Loucy (cell line): Measurements from ENCODE around the gene KRTAP10-11.

Experiments used
- H2AFZ ChIP-seq: fragments of 200-600 bp; sonication (generic); 2 replicates; pipeline ENCODE4 v1.6.0; 2016; ENCODE audit warnings: antibody characterized with exemption, mild to moderate bottlenecking, low read length, moderate library complexity
- H3F3A ChIP-seq: fragments of 200-600 bp; 2 replicates; pipeline ENCODE4 v1.6.0; 2016; ENCODE audit warnings: antibody characterized with exemption, low read depth, mild to moderate bottlenecking
- H3K27me3 ChIP-seq: fragments of 200-600 bp; sonication (generic); 2 replicates; pipeline ENCODE4 v1.6.1; 2014; ENCODE audit warnings: low read length, mild to moderate bottlenecking; ENCODE audit not compliant: insufficient read depth, poor library complexity, severe bottlenecking
- H3K36me3 ChIP-seq: fragments of 200-600 bp; sonication (generic); 2 replicates; pipeline ENCODE4 v1.6.1; 2016; ENCODE audit warnings: low read length; ENCODE audit not compliant: insufficient read depth
- H3K4me1 ChIP-seq: fragments of 200-600 bp; sonication (generic); 2 replicates; pipeline ENCODE4 v1.5.1; 2014; ENCODE audit warnings: low read length, mild to moderate bottlenecking; ENCODE audit not compliant: insufficient read depth, poor library complexity, severe bottlenecking
- H3K4me2 ChIP-seq: fragments of 200-600 bp; sonication (generic); 2 replicates; pipeline ENCODE4 v1.6.0; 2014; ENCODE audit warnings: antibody characterized with exemption, low read length, low read depth, mild to moderate bottlenecking; ENCODE audit not compliant: poor library complexity, severe bottlenecking
- H3K4me3 ChIP-seq: fragments of 200-600 bp; sonication (generic); 2 replicates; pipeline ENCODE4 v1.5.1; 2014; ENCODE audit warnings: low read length, mild to moderate bottlenecking, mixed read lengths; ENCODE audit not compliant: poor library complexity, severe bottlenecking
- H3K79me2 ChIP-seq: fragments of 200-600 bp; sonication (generic); 2 replicates; pipeline ENCODE4 v1.6.1; 2014; ENCODE audit warnings: low read length; ENCODE audit not compliant: insufficient read depth
- H3K9ac ChIP-seq: fragments of 200-600 bp; sonication (generic); 2 replicates; pipeline ENCODE4 v1.6.0; 2014; ENCODE audit warnings: mild to moderate bottlenecking, low read depth, low read length, moderate library complexity; ENCODE audit not compliant: poor library complexity, severe bottlenecking
- H3K9me2 ChIP-seq: fragments of 200-600 bp; sonication (generic); replicated peaks from 2 replicates; pipeline ENCODE4 v1.6.1; 2016; ENCODE audit warnings: low read depth, low read length, mixed read lengths
- H3K9me3 ChIP-seq: fragments of 200-600 bp; sonication (generic); 2 replicates; pipeline ENCODE4 v1.6.1; 2014; ENCODE audit warnings: mild to moderate bottlenecking, antibody characterized with exemption, low read length, low read depth; ENCODE audit not compliant: insufficient read depth
- H4K20me1 ChIP-seq: fragments of 200-600 bp; sonication (generic); 2 replicates; pipeline ENCODE4 v1.6.0; 2014; ENCODE audit warnings: antibody characterized with exemption, low read length, mild to moderate bottlenecking; ENCODE audit not compliant: insufficient read depth, poor library complexity, severe bottlenecking
- CTCF ChIP-seq: fragments of 200-600 bp; sonication (generic); conservative IDR thresholded peaks from 2 replicates; pipeline ENCODE4 v1.5.1; 2014; ENCODE audit warnings: mild to moderate bottlenecking, antibody characterized with exemption, low read length
- EZH2phosphoT487 ChIP-seq: fragments of 200-600 bp; IDR thresholded peaks from 2 replicates; pipeline ENCODE4 v1.6.1; 2018; ENCODE audit warnings: antibody characterized with exemption, mild to moderate bottlenecking, moderate library complexity, borderline replicate concordance

KRTAP10-11 gene

GRCh38 chr21:44601596-44602462 is 44.4 kb upstream of the KRTAP10-11 start:
- H3K9me3 ChIP-seq, result no peaks in the 10 kb centered on the region
- TF ChIP-seq EZH2phosphoT487 (no peak), CTCF (no peak)
- H3F3A ChIP-seq, result no peaks in the 10 kb centered on the region
- no peaks in the 10 kb centered on the region for H3K79me2 ChIP-seq
- no peaks in the 10 kb centered on the region for H3K27me3 ChIP-seq
- no peak overlapping the region for H3K4me2 ChIP-seq
- no peaks in the 10 kb centered on the region for H3K9me2 ChIP-seq
- H3K4me3 ChIP-seq, result no peak overlapping the region
- H3K9ac ChIP-seq, result no peak overlapping the region
- no peaks in the 10 kb centered on the region for H4K20me1 ChIP-seq
- no peaks in the 10 kb centered on the region for H3K36me3 ChIP-seq
- H3K4me1 ChIP-seq, result no peaks in the 10 kb centered on the region
- no peak overlapping the region for H2AFZ ChIP-seq

DNA sequence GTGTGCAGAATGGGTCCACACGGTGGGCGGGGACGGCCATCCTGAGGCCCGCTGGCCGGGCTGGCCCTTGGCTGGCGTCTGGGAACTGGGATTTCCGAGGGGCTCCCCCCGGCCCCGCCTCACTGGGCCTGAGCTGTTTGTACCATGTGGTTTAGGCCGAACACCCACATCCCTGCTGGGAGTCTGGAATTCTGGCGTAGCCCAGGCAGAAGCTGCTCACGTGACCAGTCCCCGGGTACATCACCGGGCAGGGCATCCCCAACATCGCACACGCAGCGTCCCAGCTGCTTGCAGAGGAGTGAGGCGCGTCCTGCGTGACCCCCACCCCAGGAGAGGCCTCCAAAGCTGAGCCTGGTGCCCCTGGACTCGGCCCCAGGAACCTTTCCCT is 43.8 kb upstream of the KRTAP10-11 start:
- TF ChIP-seq EZH2phosphoT487 (no peak), CTCF (no peak)
- no peak overlapping the region for H3K9ac ChIP-seq
- no peak overlapping the region for H3K4me3 ChIP-seq
- H3K4me1 ChIP-seq, result no peaks in the 10 kb centered on the region
- H2AFZ ChIP-seq, result no peak overlapping the region
- no peaks in the 10 kb centered on the region for H3K27me3 ChIP-seq
- no peak overlapping the region for H3K4me2 ChIP-seq
- H3K79me2 ChIP-seq, result no peaks in the 10 kb centered on the region
- no peaks in the 10 kb centered on the region for H3F3A ChIP-seq
- no peaks in the 10 kb centered on the region for H3K9me2 ChIP-seq
- no peaks in the 10 kb centered on the region for H3K36me3 ChIP-seq
- no peaks in the 10 kb centered on the region for H3K9me3 ChIP-seq
- H4K20me1 ChIP-seq, result no peaks in the 10 kb centered on the region

DNA sequence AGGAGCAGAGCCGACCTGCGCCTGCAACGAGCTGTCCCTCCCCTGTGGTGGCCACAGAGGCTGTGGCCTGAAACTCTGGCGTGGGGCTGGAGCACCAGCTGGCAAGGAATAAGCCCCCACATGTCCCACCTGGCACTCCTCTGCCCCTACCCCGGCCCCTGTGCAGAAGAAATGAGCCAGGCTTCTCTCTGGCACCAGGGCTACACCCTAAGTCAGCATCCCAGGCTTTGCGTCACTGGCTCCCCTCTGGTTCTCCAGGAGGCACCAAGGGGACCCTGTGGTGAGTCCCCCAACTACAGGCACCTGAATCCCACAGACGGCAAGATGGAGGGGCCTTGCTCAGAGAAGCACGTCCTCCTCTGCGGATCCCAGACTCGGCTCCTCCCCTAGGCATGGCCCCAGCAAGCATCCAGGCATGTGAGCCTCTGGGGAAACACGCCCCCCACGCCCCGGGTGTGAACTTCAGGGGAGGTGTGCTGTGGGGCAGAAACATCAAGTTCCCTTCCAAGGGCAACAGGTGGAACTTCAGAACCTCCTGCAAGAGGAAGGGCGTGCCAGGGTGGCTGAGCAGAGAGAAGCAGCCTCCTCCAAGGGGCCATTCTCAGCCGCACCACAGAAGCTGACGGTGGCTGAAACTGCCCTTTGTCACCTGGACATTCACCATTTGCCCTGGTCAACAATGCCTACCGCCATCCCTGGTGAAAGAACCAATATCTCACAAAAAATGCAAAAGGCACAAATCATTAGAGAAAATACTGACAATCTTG is 42.9 kb upstream of the KRTAP10-11 start:
- H3F3A ChIP-seq, result no peaks in the 10 kb centered on the region
- no peaks in the 10 kb centered on the region for H3K4me1 ChIP-seq
- no peak overlapping the region for H3K4me2 ChIP-seq
- H3K79me2 ChIP-seq, result no peaks in the 10 kb centered on the region
- H3K9me2 ChIP-seq, result no peaks in the 10 kb centered on the region
- no peak overlapping the region for H3K4me3 ChIP-seq
- H3K9ac ChIP-seq, result no peak overlapping the region
- no peak overlapping the region for H2AFZ ChIP-seq
- H4K20me1 ChIP-seq, result no peaks in the 10 kb centered on the region
- no peaks in the 10 kb centered on the region for H3K27me3 ChIP-seq
- TF ChIP-seq CTCF (no peak), EZH2phosphoT487 (no peak)
- H3K36me3 ChIP-seq, result no peaks in the 10 kb centered on the region
- H3K9me3 ChIP-seq, result no peaks in the 10 kb centered on the region
